Measurements from ENCODE around the gene RAB3A.
"Not testable (repeated sequence)": the region's sequence is repeated elsewhere in the genome, so short reads cannot be mapped to it uniquely, and the experiment has no call there.

The RAB3A gene

DNA sequence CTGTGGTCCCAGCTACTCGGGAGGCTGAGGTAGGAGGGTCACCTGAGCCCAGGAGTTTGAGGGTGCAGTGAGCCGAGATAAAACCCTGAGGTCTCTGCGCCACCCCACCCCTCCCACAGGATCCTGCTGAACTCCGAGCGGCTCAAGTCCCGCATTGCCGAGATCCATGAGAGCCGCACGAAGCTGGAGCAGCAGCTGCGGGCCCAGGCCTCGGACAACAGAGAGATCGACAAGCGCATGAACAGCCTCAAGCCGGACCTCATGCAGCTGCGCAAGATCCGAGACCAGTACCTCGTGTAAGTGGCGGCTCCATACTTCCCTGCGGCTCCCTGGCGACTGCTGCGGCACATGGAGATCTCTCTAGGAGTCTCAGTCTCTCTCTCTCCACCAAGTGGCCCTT lies 36.8 kb downstream of the RAB3A start:
- DNase-seq = no peak

DNA sequence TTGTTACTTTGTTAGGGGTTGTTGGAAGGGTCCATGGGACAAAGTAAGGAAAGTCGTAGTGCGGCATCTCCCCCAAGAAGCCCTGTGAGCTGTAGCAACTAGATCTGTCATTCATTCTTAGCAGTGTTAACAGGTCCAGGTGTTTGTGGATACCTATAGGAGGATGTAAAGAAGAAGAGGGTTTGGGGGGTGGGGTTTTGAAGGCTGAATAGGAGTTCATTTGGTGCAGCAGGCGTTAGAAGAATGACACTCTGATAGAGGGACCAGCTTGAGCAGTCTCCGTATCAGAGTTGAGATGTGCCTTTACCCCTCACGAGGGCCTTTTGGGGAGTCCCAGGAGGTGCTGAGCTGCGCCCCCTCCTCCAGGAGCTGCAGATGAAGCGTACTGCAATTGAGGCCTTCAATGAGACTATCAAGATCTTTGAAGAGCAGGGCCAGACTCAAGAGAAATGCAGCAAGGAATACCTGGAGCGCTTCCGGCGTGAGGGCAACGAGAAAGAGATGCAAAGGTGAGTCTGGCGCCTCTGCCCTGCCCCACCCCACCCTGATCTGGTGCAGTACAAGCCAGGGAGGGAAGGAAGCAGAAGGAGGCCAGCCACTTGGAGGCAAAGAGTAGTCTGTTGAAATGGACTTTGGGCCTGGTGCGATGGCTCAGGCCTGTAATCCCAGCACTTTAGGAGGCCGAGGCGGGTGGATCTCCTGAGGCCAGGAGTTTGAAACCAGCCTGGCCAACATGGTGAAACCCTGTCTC lies 37.9 kb downstream of the RAB3A start:
- DNase-seq = no peak

- no peak for DNase-seq
Observed at GRCh38 chr19:18164072-18164471, 39.8 kb downstream of the RAB3A start.

- DNase-seq = no peak
Observed at GRCh38 chr19:18161636-18162002, 42.2 kb downstream of the RAB3A start.

DNA sequence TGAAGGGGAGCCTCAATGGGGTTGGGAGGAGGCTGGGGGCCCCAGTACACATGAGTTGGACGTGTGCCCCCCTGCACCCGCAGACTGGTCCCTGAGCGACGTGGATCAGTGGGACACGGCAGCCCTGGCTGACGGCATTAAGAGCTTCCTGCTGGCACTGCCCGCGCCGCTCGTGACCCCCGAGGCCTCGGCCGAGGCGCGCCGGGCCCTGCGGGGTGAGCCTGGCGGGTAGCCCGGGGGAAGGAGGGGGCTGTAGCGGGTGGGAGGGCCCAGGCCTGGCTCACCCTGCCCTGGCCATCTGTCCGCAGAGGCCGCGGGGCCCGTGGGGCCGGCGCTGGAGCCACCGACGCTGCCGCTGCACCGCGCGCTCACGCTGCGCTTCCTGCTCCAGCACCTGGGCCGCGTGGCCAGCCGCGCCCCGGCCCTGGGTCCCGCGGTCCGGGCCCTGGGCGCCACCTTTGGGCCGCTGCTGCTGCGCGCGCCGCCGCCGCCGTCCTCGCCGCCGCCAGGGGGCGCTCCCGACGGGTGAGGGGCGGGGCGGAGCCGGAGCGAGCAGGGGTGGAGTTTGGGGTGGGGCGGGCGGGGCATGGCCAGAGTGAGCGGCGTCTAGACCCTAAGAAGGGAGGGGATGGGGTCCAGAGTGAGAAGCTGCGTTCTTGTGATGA lies 42.7 kb downstream of the RAB3A start:
- peak; percentile 91 for DNase-seq

DNA sequence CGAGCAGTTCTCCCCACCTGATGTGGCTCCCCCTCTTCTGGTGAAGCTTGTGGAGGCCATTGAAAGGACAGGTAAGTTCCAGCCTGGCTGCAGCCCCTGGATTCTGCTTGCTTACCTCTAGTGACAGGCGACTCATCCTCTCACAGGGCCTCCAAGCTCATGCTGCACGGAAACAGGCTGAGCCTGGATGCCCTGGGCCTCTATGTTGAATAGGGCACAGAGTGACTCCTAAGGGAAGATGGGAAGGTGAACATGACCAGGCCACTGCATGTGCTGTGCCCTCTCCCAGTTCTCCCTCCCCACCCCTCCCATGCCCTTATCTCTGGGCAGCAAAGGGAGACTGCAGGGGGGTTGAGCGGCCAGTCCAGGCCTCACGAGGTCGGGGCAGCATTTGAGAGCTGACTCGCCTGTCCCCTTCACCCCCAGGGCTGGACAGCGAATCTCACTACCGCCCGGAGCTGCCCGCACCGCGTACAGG lies 43.3 kb downstream of the RAB3A start:
- DNase-seq = peak; percentile 17

- no peak for DNase-seq
Observed at GRCh38 chr19:18159810-18160209, 44.0 kb downstream of the RAB3A start.

- DNase-seq = not testable (repeated sequence)
Observed at GRCh38 chr19:18159059-18159616, 44.7 kb downstream of the RAB3A start.

DNA sequence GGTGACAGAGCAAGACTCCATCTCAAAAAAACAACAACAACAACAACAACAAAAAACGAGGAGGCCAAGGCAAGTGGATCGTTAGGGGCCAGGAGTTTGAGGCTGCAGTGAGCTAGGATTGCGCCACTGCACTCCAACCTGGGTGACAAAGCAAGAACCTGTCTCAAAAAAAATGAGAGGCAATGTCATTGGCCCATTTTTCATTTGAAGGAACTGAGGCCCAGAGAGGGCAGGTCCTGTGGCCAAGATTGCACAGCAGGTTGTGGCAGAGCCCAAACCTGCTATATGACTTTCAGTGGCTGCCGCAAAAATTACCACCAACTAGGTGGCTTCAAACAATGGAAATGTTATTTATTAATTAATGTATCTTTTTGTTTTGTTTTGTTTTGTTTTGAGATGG lies 45.4 kb downstream of the RAB3A start:
- DNase-seq = no peak

DNA sequence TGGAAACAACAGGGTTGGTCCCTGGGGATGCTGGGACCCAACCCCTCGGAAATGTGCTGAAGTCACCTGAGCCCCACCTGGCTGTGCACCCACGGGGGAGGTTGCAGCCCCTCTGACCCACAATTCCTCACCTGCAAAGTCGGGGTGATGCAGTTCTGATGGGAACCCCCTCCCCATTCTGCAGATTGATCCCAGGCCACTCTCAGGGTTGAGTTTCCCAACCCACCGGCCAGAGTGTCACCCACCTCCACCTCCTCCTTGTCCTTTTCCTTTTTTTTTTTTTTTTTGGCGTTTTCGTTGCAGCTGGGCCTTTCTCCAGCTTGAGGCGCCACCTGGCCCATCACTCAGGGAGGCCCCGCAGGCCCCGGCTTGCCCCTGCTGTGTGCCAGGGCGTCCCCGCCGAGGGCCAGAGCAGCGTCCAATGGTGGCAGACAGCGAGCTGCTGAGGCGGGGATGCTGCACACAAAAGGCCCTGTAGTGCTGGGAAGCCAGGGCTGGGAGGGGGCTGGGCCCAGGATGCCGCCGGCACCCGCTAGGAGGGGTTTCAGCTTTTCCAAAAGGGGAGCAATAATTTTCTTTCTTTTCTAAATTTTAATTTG lies 46.3 kb downstream of the RAB3A start:
- DNase-seq = no peak

DNA sequence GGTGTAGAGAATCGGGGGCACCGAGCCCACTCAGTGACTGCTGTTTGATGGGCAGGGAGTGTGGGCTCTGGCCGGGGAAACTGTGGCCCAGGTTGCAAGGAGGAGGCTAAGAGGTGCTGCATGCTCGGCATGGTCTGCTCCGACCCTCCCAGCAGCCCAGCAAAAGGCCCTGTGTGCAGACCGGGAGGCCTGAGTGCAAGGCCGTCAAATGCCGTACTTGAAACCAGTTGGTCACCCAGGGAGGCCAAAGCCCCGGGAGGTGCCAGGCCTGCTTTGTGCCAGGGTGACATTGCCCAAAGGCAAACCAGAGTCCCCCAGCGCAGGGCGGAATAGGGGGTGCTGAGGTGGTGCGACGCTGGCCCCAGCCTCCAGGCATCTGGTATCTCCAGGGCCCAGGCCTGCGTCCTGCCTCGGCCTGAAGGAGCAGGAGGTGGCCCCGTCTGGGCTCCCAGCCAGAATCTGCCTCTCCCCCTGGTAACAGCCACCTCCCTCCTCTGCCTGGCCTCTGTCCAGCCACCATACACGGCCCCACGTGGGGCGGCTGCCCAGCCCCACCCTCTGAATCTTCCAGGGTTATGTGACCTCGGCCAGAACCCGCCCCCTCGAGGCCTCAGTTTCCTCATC lies 46.9 kb downstream of the RAB3A start:
- DNase-seq = no peak

GRCh38 chr19:18156268-18156667 lies 47.6 kb downstream of the RAB3A start:
- no peak for DNase-seq

- no peak for DNase-seq
Observed at GRCh38 chr19:18155095-18156087, 48.5 kb downstream of the RAB3A start.

- DNase-seq = peak; percentile 20
Observed at GRCh38 chr19:18153556-18154134, 50.2 kb downstream of the RAB3A start.

DNA sequence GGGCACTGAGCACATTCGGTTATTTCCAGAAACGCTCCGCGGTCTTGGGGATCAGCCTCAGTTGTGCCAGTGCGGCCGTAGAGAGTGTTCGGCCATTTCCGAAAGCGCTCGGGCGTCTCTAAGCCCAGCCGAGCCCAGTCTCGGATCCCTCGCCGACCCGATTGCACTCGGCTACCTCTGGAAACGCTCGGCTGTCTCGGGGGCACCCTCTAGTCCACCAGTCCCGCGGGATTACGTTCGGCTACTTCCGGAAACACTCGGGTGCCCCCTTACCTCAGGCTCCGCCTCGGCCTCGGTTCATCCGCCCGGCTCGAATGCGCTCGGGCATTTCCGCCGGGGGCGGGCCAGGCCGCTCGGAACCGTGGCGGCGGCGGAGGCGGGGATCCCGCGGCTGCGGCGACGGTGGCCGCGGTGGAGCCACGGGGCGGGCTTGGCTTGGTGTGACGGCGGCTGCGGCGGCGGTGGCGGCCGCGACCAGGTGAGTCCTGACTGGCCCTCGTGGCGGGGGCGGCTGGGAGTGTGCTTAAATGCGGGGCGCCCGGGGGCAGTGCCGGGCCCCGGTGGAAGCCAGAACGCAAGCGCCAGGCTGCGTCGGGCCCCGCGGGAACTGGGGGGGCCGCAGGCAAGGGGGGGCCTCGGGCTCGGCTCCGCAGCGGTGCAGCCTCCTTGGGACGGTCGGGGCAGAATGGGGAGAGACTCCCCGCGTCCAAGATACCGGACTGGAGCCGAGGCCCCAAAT lies 50.9 kb downstream of the RAB3A start, which contains the start of gene PIK3R2:
Gene PIK3R2 (plus strand): TSS at position 347 of the 739 bp plus-strand sequence. CDS start 2,717 bp downstream, outside the sequence.
- peak; percentile 100 for DNase-seq

- peak; percentile 99 for DNase-seq
Observed at GRCh38 chr19:18152442-18152816, 51.4 kb downstream of the RAB3A start.

DNA sequence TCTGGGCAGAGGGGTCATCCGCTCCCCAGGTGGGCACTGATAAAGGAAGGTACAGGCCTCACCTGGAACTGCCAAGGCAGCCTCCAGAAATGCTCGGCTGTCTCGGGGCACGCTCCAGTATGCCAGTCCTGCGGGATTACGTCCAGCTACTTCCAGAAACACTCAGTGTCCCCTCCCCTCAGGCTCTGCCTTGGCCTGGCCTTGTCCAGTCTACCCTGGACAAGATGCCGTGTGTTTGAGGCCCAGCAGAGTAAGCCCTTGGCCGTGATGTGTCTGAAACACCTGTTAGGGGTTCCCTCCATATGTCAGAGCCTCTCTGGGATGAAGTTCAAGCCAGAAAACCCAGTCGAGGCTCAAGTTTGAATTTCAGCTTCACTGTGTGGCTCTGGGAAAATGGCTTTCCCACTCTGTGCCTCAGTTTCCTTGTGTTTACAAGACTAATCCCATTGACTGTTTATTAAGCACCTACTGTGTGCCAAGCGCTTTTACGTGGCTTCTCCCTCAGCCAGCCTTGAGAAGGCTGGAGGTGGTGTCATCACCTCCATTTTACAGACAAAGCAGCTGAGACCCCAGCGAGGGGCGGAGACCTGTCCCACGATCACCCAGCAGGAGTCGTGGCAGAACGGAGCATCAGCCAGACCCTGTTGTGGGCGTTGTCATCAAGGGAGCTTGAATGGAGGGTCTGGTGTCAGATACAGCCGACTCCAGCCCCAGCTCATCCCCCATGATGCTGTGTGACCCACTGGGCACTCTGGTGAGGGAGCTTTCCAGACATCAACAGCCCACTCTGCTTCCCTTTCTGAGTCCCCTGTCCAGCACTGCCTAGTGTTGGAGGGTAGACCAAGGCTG lies 52.8 kb downstream of the RAB3A start:
- DNase-seq = no peak

DNA sequence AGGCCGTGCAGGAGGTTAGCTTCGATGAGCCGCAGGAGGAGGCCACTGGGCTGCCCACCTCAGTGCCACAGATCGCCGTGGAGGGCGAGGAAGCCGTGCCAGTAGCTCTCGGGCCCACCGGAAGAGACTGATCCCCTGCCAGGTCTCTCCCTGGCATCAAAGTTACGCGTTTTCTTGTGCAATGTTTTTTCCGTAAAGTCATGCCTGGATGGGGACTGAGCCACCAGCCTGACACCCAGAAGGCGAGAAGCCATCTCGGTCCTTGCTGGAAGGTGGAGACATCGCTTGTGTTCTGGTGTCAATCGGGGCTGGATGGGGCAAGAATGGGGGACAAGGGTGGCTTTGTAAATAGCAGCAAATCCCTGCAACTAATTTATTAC lies 54.3 kb downstream of the RAB3A start:
- DNase-seq = no peak

GRCh38 chr19:18147396-18147795 lies 56.4 kb downstream of the RAB3A start:
- DNase-seq = no peak

Measured in activated CD4-positive, alpha-beta T cell treated with anti-CD3 and anti-CD28 coated beads, Interleukin-2, Interleukin-6, amounts not matched to agents 100 ng/mL and 50 ng/mL, durations not matched to agents 16 hours and 8 hours (primary cell).